CD14-positive monocyte (primary cell): ENCODE results near the gene TCHP. TPM values are rescaled to one million over a fixed set of nuclear protein-coding genes. Genes with fewer than 3 reads are reported as not detected.
"Not testable (repeated sequence)": the region's sequence is repeated elsewhere in the genome, so short reads cannot be mapped to it uniquely, and the experiment has no call there.

Experiments used
- DNase-seq, 3 donors: peaks; one replicate each; pipeline ENCODE4 v3.0.0-alpha.2; 2011 to 2022
- H2AFZ ChIP-seq: 2 replicates; pipeline ENCODE4 v1.6.0; 2012; ENCODE audit warnings: mild to moderate bottlenecking, low read depth, low read length, inconsistent platforms; ENCODE audit not compliant: insufficient read depth, poor library complexity, severe bottlenecking
- H3K27ac ChIP-seq, 2 donors: 1 replicate in 1 of 2; 2 replicates in 1 of 2; pipeline ENCODE4 v1.5.1; 2012 to 2013; ENCODE audit warnings: low read length in 2 of 2, control low read depth in 1 of 2, inconsistent platforms in 1 of 2, low read depth in 1 of 2, mild to moderate bottlenecking in 1 of 2
- H3K27me3 ChIP-seq, 2 donors: one replicate each; pipeline versions ENCODE4 v1.6.0 to v1.6.1; 2011 to 2013; ENCODE audit warnings: low read length in 2 of 2; ENCODE audit not compliant: control insufficient read depth in 2 of 2, insufficient read depth in 2 of 2
- H3K36me3 ChIP-seq, 2 donors: replicated peaks in 1 of 2; 1 replicate in 1 of 2; 2 replicates in 1 of 2; pipeline versions ENCODE4 v1.5.1 to v1.6.1; 2012 to 2013; ENCODE audit warnings: low read length in 2 of 2, control low read depth in 1 of 2, inconsistent platforms in 1 of 2, mild to moderate bottlenecking in 1 of 2; ENCODE audit not compliant: insufficient read depth in 2 of 2, control insufficient read depth in 1 of 2
- H3K4me1 ChIP-seq, 2 donors: 1 replicate in 1 of 2; 2 replicates in 1 of 2; pipeline versions ENCODE4 v1.5.1 to v1.6.1; 2012 to 2013; ENCODE audit warnings: low read length in 2 of 2, control low read depth in 1 of 2, inconsistent platforms in 1 of 2, mild to moderate bottlenecking in 1 of 2, moderate library complexity in 1 of 2; ENCODE audit not compliant: insufficient read depth in 2 of 2, control insufficient read depth in 1 of 2
- H3K4me2 ChIP-seq: replicated peaks from 2 replicates; pipeline ENCODE3; 2012; ENCODE audit warnings: low read length, moderate library complexity, mild to moderate bottlenecking; ENCODE audit not compliant: poor library complexity, severe bottlenecking; ENCODE audit errors: extremely low read depth
- H3K4me3 ChIP-seq, 3 experiments: fragments of 200-600 bp in 1 of 3; sonication (generic) in 1 of 3; replicated peaks in 1 of 3; 1 replicate in 2 of 3; 2 replicates in 1 of 3; pipeline ENCODE4 v1.5.1; 2011 to 2013; ENCODE audit warnings: low read length in 3 of 3, mild to moderate bottlenecking in 3 of 3, control low read depth in 2 of 3, low read depth in 2 of 3, inconsistent platforms in 1 of 3, moderate library complexity in 1 of 3
- H3K79me2 ChIP-seq: 2 replicates; pipeline ENCODE4 v1.6.0; 2012; ENCODE audit warnings: mild to moderate bottlenecking, control low read depth, inconsistent platforms, low read length, moderate library complexity; ENCODE audit not compliant: insufficient read depth
- H3K9ac ChIP-seq: 2 replicates; pipeline ENCODE4 v1.6.0; 2017; ENCODE audit warnings: low read length, mild to moderate bottlenecking; ENCODE audit not compliant: insufficient read depth, poor library complexity, severe bottlenecking
- H3K9me3 ChIP-seq, 2 donors: replicated peaks in 1 of 2; 1 replicate in 1 of 2; 2 replicates in 1 of 2; pipeline versions ENCODE4 v1.5.1 to v1.6.1; 2012 to 2013; ENCODE audit warnings: low read length in 2 of 2, control low read depth in 1 of 2; ENCODE audit not compliant: control insufficient read depth in 1 of 2, insufficient read depth in 1 of 2
- H4K20me1 ChIP-seq: 2 replicates; pipeline ENCODE4 v1.6.0; 2012; ENCODE audit warnings: mild to moderate bottlenecking, low read length, control low read depth, moderate library complexity; ENCODE audit not compliant: insufficient read depth
- H3K27ac Mint-ChIP-seq, 7 donors: one replicate each; pipeline ENCODE4 v1.8.0; 2020; ENCODE audit warnings: mild to moderate bottlenecking in 7 of 7, mixed read lengths in 7 of 7, moderate library complexity in 6 of 7, inconsistent platforms in 2 of 7
- H3K27me3 Mint-ChIP-seq, 3 donors: one replicate each; pipeline ENCODE4 v1.8.0; 2021 to 2022; ENCODE audit warnings: low read depth in 3 of 3, mild to moderate bottlenecking in 3 of 3, mixed read lengths in 3 of 3, moderate library complexity in 3 of 3, inconsistent platforms in 1 of 3
- H3K36me3 Mint-ChIP-seq, 2 donors: one replicate each; pipeline ENCODE4 v1.8.0; 2020; ENCODE audit warnings: mixed read lengths in 2 of 2, inconsistent platforms in 1 of 2, mild to moderate bottlenecking in 1 of 2
- H3K4me1 Mint-ChIP-seq: one replicate; pipeline ENCODE4 v1.8.0; 2020; ENCODE audit warnings: mild to moderate bottlenecking, mixed read lengths
- H3K4me3 Mint-ChIP-seq, 2 donors: one replicate each; pipeline ENCODE4 v1.8.0; 2020; ENCODE audit warnings: mild to moderate bottlenecking in 2 of 2, mixed read lengths in 2 of 2, moderate library complexity in 1 of 2
- H3K9me3 Mint-ChIP-seq, 7 donors: one replicate each; pipeline ENCODE4 v1.8.0; 2020 to 2022; ENCODE audit warnings: mixed read lengths in 7 of 7, mild to moderate bottlenecking in 6 of 7, moderate library complexity in 6 of 7, inconsistent platforms in 2 of 7
- CTCF ChIP-seq: fragments of 200-600 bp; IDR thresholded peaks from one replicate; pipeline ENCODE4 v1.8.0; 2022; ENCODE audit warnings: antibody characterized with exemption, mild to moderate bottlenecking
- WGBS: methylation state at CpG from one replicate; pipeline ENCODE4 v1.1.5; 2013; ENCODE audit warnings: missing lambda C conversion rate; ENCODE audit not compliant: insufficient coverage; 5-methylcytosine and 5-hydroxymethylcytosine counted together
- intact Hi-C, 2 donors: fragments of 100-400 bp; cut with micrococcal nuclease; formaldehyde crosslinking; loops; one replicate each; pipeline versions ENCODE4 v1.15.0 to v1.15.1; 2023
- polyA plus RNA-seq, 3 donors: library from polyadenylated mRNA; depleted of rRNA in 1 of 3; unstranded in 2 of 3; stranded (reverse) in 1 of 3; fragments of 300-500 nt in 2 of 3; fragments of >200 nt in 1 of 3; fragmentation: Illumina TruSeq in 2 of 3; gene quantifications; 1 replicate in 2 of 3; 2 replicates in 1 of 3; pipeline ENCODE4 v1.2.3, GENCODE V29; 2012 to 2021

The TCHP gene
- polyA plus RNA-seq, 3 donors: 2.6 to 24.5 (median 7.3) TPM

GRCh38 chr12:109896188-109896587, 3.9 kb upstream of the TCHP start:
- Histone ChIP-seq H3K79me2 (peaks cover 12% of the 10 kb centered on the region), H3K4me1 (peaks cover 29 to 33% of the 10 kb centered on the region in 2 donors), H3K27ac (no peak overlapping the region), H3K4me3 (no peak overlapping the region), H3K27me3 (no peaks in the 10 kb centered on the region), H3K9ac (no peak overlapping the region), H2AFZ (no peak overlapping the region), H3K36me3 (no peaks in the 10 kb centered on the region), H3K4me2 (no peak overlapping the region), H4K20me1 (peaks cover 6% of the 10 kb centered on the region), H3K9me3 (no peaks in the 10 kb centered on the region)
- no peak for DNase-seq
- peaks cover 33% of the 10 kb centered on the region for H3K4me1 Mint-ChIP-seq
- H3K27me3 Mint-ChIP-seq: no peaks in the 10 kb centered on the region
- TF ChIP-seq CTCF: no peak
- H3K27ac Mint-ChIP-seq: peak overlapping the region in 2 of 7 donors; percentile 41 to 57
- H3K9me3 Mint-ChIP-seq: peaks cover 0 to 6% (median 0%) of the 10 kb centered on the region in 7 donors
- WGBS: 100% methylated on average over 1 of the region's 6 CpGs
- no peak overlapping the region for H3K4me3 Mint-ChIP-seq
- intact Hi-C loops: no loop called here
- peaks cover 3 to 8% of the 10 kb centered on the region in 2 donors for H3K36me3 Mint-ChIP-seq

- Mint-ChIP-seq H3K4me1 (peaks cover 41% of the 10 kb centered on the region), H3K9me3 (peaks cover 0 to 6% (median 0%) of the 10 kb centered on the region in 7 donors), H3K27ac (no peak overlapping the region), H3K4me3 (no peak overlapping the region), H3K36me3 (peaks cover 3 to 7% of the 10 kb centered on the region in 2 donors), H3K27me3 (no peaks in the 10 kb centered on the region)
- Histone ChIP-seq H2AFZ (no peak overlapping the region), H3K27ac (no peak overlapping the region), H3K4me2 (no peak overlapping the region), H3K79me2 (peaks cover 21% of the 10 kb centered on the region), H3K9ac (no peak overlapping the region), H3K27me3 (no peaks in the 10 kb centered on the region), H3K9me3 (no peaks in the 10 kb centered on the region), H4K20me1 (peaks cover 11% of the 10 kb centered on the region), H3K36me3 (no peaks in the 10 kb centered on the region), H3K4me1 (peaks cover 35 to 41% of the 10 kb centered on the region in 2 donors), H3K4me3 (no peak overlapping the region)
- no peak for DNase-seq
- TF ChIP-seq CTCF: no peak
- WGBS: 93% methylated on average over 6 of the region's 6 CpGs
- intact Hi-C loops: no loop called here
Measured at GRCh38 chr12:109897029-109897428, 3.0 kb upstream of the TCHP start.

DNA sequence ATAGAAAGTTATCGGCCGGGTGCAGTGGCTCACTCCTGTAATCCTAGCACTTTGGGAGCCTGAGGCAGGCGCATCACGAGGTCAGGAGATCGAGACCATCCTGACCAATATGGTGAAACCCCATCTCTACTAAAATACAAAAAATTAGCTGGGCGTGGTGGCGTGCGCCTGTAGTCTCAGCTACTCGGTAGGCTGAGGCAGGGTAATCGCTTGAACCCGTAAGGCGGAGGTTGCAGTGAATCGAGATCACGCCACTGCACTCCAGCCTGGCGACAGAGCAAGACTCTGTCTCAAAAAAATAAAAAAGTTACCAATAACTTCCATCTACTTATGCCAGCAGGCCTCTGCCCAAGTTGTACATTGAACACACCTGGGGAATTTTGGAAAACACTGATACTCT, 729 bp upstream of the TCHP start:
- intact Hi-C loops, H3K9me3 Mint-ChIP-seq, H3K4me3 Mint-ChIP-seq, H3K9me3 ChIP-seq, H3K27me3 Mint-ChIP-seq, DNase-seq, H3K27me3 ChIP-seq, H3K9ac ChIP-seq: not testable (repeated sequence)
- Mint-ChIP-seq H3K4me1 (peaks cover 24% of the 10 kb centered on the region), H3K36me3 (peaks cover 13 to 18% of the 10 kb centered on the region in 2 donors), H3K27ac (peak overlapping the region in 4 of 7 donors; percentile 50 to 96 (median 92))
- peaks cover 22% of the 10 kb centered on the region for H4K20me1 ChIP-seq
- peak overlapping the region in 1 of 3 experiments; percentile 85 for H3K4me3 ChIP-seq
- peak overlapping the region; percentile 88 for H2AFZ ChIP-seq
- H3K79me2 ChIP-seq: peaks cover 35% of the 10 kb centered on the region
- peaks cover 15 to 18% of the 10 kb centered on the region in 2 donors for H3K36me3 ChIP-seq
- H3K27ac ChIP-seq: peak overlapping the region; percentile 65 to 74
- H3K4me1 ChIP-seq: peaks cover 20 to 23% of the 10 kb centered on the region in 2 donors
- peak overlapping the region; percentile 90 for H3K4me2 ChIP-seq
- 96% methylated on average over 13 of the region's 15 CpGs for WGBS
